C4-2B (cell line): ENCODE data around the gene LRRK2.

Experiments used
- H3K27ac ChIP-seq: fragments of 450-650 bp; 2 replicates; pipeline ENCODE4 v1.5.1; 2017
- CTCF ChIP-seq: fragments of 450-650 bp; conservative IDR thresholded peaks from 2 replicates; pipeline ENCODE4 v1.5.1; 2017; ENCODE audit warnings: mild to moderate bottlenecking
- ZFX ChIP-seq: fragments of 450-650 bp; IDR thresholded peaks from 2 replicates; pipeline ENCODE4 v1.6.1; 2017

LRRK2 gene

DNA sequence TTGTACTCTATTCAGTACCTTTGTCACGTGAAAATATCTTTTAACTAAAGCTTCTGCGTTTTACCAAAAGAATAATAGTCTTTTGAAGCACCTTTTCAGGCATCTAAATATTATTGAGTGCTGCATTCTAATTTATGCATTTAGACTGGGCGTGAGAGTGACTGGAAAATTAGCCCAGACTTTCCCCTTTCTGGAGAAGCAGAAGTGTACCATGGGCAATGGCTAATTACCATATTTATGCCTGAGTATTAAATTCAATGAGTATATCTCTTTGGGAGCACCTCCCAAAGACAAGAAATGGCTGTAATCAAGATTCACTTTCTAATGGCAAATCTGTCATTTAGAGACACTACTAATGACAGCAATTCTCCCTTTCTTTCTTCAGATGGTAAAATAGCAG, 174.9 kb downstream of the LRRK2 start:
- TF ChIP-seq ZFX (no peak), CTCF (no peak)
- no peak overlapping the region for H3K27ac ChIP-seq

GRCh38 chr12:40405419-40405818, 180.6 kb downstream of the LRRK2 start:
- H3K27ac ChIP-seq, result no peak overlapping the region
- TF ChIP-seq ZFX (no peak), CTCF (no peak)
